ENCODE results near the gene LAMA2.

Gene LAMA2

GRCh38 chr6:129504456-129504855, 621.5 kb downstream of the LAMA2 start:
- no peak for DNase-seq

- DNase-seq: no peak
Observed at GRCh38 chr6:129507059-129507807, 624.3 kb downstream of the LAMA2 start.

GRCh38 chr6:129507846-129508245, 624.9 kb downstream of the LAMA2 start:
- DNase-seq: no peak

GRCh38 chr6:129508477-129509145, 625.7 kb downstream of the LAMA2 start:
- DNase-seq: no peak

GRCh38 chr6:129510950-129511349, 628.0 kb downstream of the LAMA2 start:
- no peak for DNase-seq

- no peak for DNase-seq
Observed at GRCh38 chr6:129513471-129513870, 630.5 kb downstream of the LAMA2 start.

GRCh38 chr6:129515004-129515403, 632.1 kb downstream of the LAMA2 start:
- DNase-seq: no peak

- DNase-seq: no peak
Observed at GRCh38 chr6:129516005-129516404, 633.1 kb downstream of the LAMA2 start.

- no peak for DNase-seq
Observed at GRCh38 chr6:129516787-129517186, 633.8 kb downstream of the LAMA2 start.

- no peak for DNase-seq
Observed at GRCh38 chr6:129517288-129517687, 634.4 kb downstream of the LAMA2 start.

- DNase-seq: no peak
Observed at GRCh38 chr6:129519750-129520149, 636.8 kb downstream of the LAMA2 start.

- DNase-seq: no peak
Observed at GRCh38 chr6:129521946-129522345, 639.0 kb downstream of the LAMA2 start.

GRCh38 chr6:129523816-129524215, 640.9 kb downstream of the LAMA2 start:
- no peak for DNase-seq

GRCh38 chr6:129525055-129525454, 642.1 kb downstream of the LAMA2 start:
- no peak for DNase-seq

- no peak for DNase-seq
Observed at GRCh38 chr6:129534926-129535325, 652.0 kb downstream of the LAMA2 start.

GRCh38 chr6:129536271-129536670, 653.3 kb downstream of the LAMA2 start:
- no peak for DNase-seq

GRCh38 chr6:129539032-129539431, 656.1 kb downstream of the LAMA2 start:
- DNase-seq: no peak

GRCh38 chr6:129542705-129543104, 659.8 kb downstream of the LAMA2 start:
- no peak for DNase-seq

- no peak for DNase-seq
Observed at GRCh38 chr6:129543981-129544380, 661.0 kb downstream of the LAMA2 start.

GRCh38 chr6:129544892-129545612, 662.1 kb downstream of the LAMA2 start:
- DNase-seq: no peak

- DNase-seq: no peak
Observed at GRCh38 chr6:129546702-129547101, 663.8 kb downstream of the LAMA2 start.

GRCh38 chr6:129551486-129551885, 668.5 kb downstream of the LAMA2 start:
- DNase-seq: no peak

GRCh38 chr6:129552413-129552812, 669.5 kb downstream of the LAMA2 start:
- DNase-seq: no peak
